GM18526 (cell line): Measurements from ENCODE around the gene AEN.

Source experiments
- POLR2A ChIP-seq: IDR thresholded peaks from 3 replicates; pipeline ENCODE4 v1.6.1; 2011; ENCODE audit not compliant: insufficient read length; ENCODE audit errors: extremely low read depth

AEN gene

GRCh38 chr15:88661041-88661700, 40.0 kb downstream of the AEN start:
- TF ChIP-seq POLR2A = no peak

DNA sequence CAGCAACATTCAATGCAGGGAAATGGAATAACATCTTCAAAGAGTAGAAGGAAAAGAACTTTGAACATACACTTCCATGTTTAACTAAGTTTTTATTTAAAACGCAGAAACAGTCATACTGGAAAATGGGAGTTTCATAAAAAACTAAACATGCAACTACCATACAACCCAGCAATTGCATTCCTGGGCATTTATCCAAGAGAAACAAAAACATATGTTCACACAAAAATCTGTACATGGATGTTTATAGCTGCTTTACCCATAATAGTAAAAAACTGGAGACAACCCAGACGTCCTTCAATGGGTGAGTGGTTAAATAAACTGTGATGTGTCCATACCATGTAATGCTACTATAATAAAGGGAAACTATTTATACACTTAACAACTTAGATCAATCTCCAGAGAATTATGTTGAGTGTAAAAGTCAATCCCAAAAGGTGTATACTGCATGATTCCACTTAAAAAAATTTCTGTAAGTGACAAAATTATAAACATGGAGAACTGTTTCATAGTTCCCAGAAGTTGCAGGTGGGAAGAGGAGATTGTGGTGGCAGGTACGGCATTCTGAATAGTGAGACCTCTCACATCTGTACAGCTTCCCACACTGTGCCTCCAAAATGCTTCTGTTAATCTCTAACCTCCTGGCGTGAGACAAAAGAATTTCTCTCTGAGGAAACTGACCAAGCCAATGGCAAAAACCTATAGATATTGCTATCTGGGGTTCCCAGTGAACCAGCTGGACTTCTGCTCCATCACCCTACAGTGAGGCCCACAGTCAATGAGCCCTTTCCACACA, 40.8 kb downstream of the AEN start:
- no peak for TF ChIP-seq POLR2A

GRCh38 chr15:88663141-88663621, 42.0 kb downstream of the AEN start:
- no peak for TF ChIP-seq POLR2A

DNA sequence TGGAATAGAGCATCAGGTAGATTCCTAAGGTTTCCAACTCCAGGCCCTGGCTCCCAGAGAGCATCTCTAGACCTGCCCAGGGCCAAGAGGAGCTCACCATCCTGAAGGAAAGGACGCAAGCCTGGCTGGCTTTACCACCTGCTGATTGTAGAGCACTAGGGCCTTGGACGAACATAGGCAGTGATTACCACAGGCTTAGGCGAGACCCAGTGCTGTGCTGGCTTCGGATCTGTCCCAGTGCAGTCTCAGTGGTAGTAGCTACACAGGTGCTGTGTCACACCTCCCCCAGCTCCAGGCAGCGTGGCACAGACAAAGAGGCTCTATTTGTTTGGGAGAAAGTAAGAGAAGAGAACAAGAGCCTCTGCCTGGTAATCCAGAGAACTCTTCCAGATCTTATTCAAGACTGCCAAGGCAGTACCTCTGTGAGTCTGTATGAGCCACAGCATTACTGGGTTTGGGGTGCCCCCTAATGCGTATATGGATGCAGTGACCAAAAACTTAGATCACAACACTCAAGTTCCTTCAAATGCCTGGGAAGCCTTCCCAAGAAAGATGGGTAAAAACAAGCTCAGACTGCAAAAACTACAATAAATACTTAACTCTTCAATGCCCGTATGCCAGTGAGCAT, 43.1 kb downstream of the AEN start:
- no peak for TF ChIP-seq POLR2A

DNA sequence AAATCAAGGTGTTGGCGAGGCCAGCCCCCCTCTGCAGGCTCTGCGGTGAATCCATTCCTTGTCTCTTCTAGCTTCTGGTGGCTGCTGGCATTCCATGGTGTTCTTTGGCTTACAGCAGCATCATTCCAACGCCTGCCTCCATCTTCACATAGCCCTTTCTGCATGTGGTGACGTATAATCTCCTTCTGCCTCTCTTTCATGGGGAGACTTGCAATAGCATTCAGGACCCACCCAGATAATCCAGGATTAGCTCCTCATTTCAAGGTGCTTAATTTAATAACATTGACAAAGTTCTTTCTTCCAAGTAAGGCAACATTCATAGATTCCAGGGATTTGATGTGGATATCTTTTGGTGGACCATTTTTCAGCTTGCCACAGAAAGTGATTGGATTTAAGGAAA, 53.5 kb downstream of the AEN start:
- TF ChIP-seq POLR2A = no peak

GRCh38 chr15:88678755-88679154, 57.6 kb downstream of the AEN start:
- TF ChIP-seq POLR2A = no peak

DNA sequence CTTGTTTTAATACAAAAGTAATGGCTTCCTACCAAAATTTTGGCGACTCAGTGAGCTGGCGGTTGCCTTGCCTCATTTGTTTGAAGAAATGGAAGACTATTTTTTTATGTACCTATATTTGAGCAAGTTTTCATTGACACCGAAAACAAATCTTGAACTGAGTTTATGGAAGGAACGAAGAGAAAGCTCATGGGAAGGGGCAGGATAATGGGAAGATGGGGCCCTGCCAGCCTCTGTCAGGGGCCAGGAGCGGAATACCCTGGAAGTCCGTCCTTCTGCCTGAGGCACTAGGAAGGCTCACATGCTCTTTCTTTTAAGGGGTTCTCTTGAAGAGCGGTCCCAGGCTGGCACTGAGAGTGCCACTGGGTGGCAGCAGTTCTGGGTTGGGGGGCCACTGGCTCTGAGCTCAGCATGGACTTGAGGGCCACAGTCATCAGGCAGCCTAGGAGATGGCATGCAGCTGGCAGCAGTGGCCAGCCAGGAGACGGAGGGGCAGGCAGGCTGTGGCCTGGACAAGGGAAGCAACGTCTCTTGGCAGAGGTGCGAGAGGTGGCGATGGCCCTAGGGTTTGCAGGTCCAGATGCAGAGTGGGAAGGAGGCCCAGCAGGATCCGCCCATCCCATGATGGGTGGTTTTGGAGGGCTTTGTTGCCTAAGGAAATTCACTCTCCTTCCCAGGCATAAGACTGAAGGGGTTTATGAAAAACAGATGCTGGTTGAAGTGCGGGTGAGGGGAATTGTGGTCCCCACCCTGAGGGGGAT, 59.3 kb downstream of the AEN start:
- no peak for TF ChIP-seq POLR2A

- TF ChIP-seq POLR2A = no peak
Observed at GRCh38 chr15:88681610-88682221, 60.6 kb downstream of the AEN start.
